GM13976 (cell line): ENCODE data around the gene OR2F2.

Source experiments
- DNase-seq: peaks from one replicate; pipeline ENCODE4 v3.0.0; 2012; ENCODE audit warnings: low spot score
- CTCF ChIP-seq: IDR thresholded peaks from 2 replicates; pipeline ENCODE4 v1.5.1; 2012; ENCODE audit warnings: borderline replicate concordance, mild to moderate bottlenecking; ENCODE audit not compliant: insufficient read depth; ENCODE audit errors: extremely low read depth, missing control alignments, control extremely low read depth
- in situ Hi-C: fragments of 300-500 bp; cut with MboI; formaldehyde crosslinking; loops from one replicate; pipeline ENCODE4 v1.12.0; 2022; ENCODE audit warnings: low sequenced_read_pairs, mixed read lengths, inconsistent platforms; ENCODE audit not compliant: unreplicated experiment

OR2F2 gene

GRCh38 chr7:143892527-143893300 is 42.3 kb upstream of the OR2F2 start:
- DNase-seq: no peak
- in situ Hi-C loops: no loop called here
- no peak for TF ChIP-seq CTCF

- in situ Hi-C loops: no loop called here
- DNase-seq: no peak
- no peak for TF ChIP-seq CTCF
Observed at GRCh38 chr7:143896667-143897066, 38.4 kb upstream of the OR2F2 start.

- DNase-seq: no peak
- in situ Hi-C loops: no loop called here
- TF ChIP-seq CTCF: no peak
Observed at GRCh38 chr7:143898810-143899209, 36.2 kb upstream of the OR2F2 start.

- no peak for DNase-seq
- TF ChIP-seq CTCF: no peak
- in situ Hi-C loops: no loop called here
Observed at GRCh38 chr7:143900230-143900766, 34.7 kb upstream of the OR2F2 start.

GRCh38 chr7:143901332-143901667 is 33.7 kb upstream of the OR2F2 start:
- in situ Hi-C loops: no loop called here
- no peak for DNase-seq
- TF ChIP-seq CTCF: no peak

- peak; percentile 96 for DNase-seq
- in situ Hi-C loops: no loop called here
Observed at GRCh38 chr7:143901668-143902331, 33.2 kb upstream of the OR2F2 start, which contains the start of gene TCAF1. Gene TCAF1, minus strand, starts transcription at chr7:143902176. Its CDS starts 25,568 bp downstream, at chr7:143876608.

More at GRCh38 chr7:143901668-143902331, 33.2 kb upstream of the OR2F2 start, which contains the start of gene TCAF1:
- peak; percentile 19 for TF ChIP-seq CTCF
